Hepatocyte (in vitro differentiated cells): ENCODE data around the gene SLC2A13. TPM values are rescaled to one million over a fixed set of nuclear protein-coding genes. Genes with fewer than 3 reads are reported as not detected.
"Not testable (repeated sequence)": the region's sequence is repeated elsewhere in the genome, so short reads cannot be mapped to it uniquely, and the experiment has no call there.

Experiments used
- DNase-seq: peaks from one replicate; pipeline ENCODE4 v3.0.0-alpha.2; 2016; ENCODE audit warnings: low spot score
- H2AFZ ChIP-seq: fragments of 200-600 bp; sonication (generic); 2 replicates; pipeline ENCODE4 v1.6.0; 2016; ENCODE audit warnings: antibody characterized with exemption, mild to moderate bottlenecking
- H3K27ac ChIP-seq: fragments of 200-600 bp; sonication (generic); 2 replicates; pipeline ENCODE4 v1.5.1; 2016; ENCODE audit warnings: mild to moderate bottlenecking
- H3K27me3 ChIP-seq: fragments of 200-600 bp; sonication (generic); 2 replicates; pipeline ENCODE4 v1.6.1; 2016
- H3K36me3 ChIP-seq: fragments of 200-600 bp; sonication (generic); replicated peaks from 2 replicates; pipeline ENCODE4 v1.5.1; 2016; ENCODE audit warnings: low read depth; ENCODE audit not compliant: insufficient read depth
- H3K4me1 ChIP-seq: fragments of 200-600 bp; sonication (generic); 2 replicates; pipeline ENCODE4 v1.5.1; 2016; ENCODE audit warnings: mild to moderate bottlenecking, moderate library complexity; ENCODE audit not compliant: insufficient read depth
- H3K4me2 ChIP-seq: fragments of 200-600 bp; sonication (generic); 2 replicates; pipeline ENCODE4 v1.6.0; 2016
- H3K4me3 ChIP-seq: fragments of 200-600 bp; sonication (generic); 2 replicates; pipeline ENCODE4 v1.5.1; 2016; ENCODE audit warnings: mild to moderate bottlenecking
- H3K79me2 ChIP-seq: fragments of 200-600 bp; sonication (generic); 2 replicates; pipeline ENCODE4 v1.6.0; 2017; ENCODE audit warnings: mild to moderate bottlenecking
- H3K9me2 ChIP-seq: fragments of 200-600 bp; sonication (generic); replicated peaks from 2 replicates; pipeline ENCODE4 v1.6.0; 2017; ENCODE audit warnings: mild to moderate bottlenecking; ENCODE audit not compliant: insufficient read depth
- H3K9me3 ChIP-seq: fragments of 200-600 bp; sonication (generic); 2 replicates; pipeline ENCODE4 v1.5.1; 2016; ENCODE audit warnings: low read depth, mild to moderate bottlenecking
- H4K20me1 ChIP-seq: fragments of 200-600 bp; sonication (generic); 2 replicates; pipeline ENCODE4 v1.6.0; 2016; ENCODE audit warnings: mild to moderate bottlenecking; ENCODE audit not compliant: insufficient read depth, poor library complexity, severe bottlenecking
- EZH2 ChIP-seq: fragments of 200-600 bp; sonication (generic); IDR thresholded peaks from 2 replicates; pipeline ENCODE4 v1.6.1; 2016; ENCODE audit warnings: antibody characterized with exemption, mild to moderate bottlenecking, borderline replicate concordance
- EZH2phosphoT487 ChIP-seq: fragments of 200-600 bp; sonication (generic); IDR thresholded peaks from one replicate; pipeline ENCODE4 v1.6.1; 2018; ENCODE audit warnings: antibody characterized with exemption, mild to moderate bottlenecking, low read depth, moderate library complexity; ENCODE audit not compliant: unreplicated experiment, severe bottlenecking
- WGBS: methylation state at CpG from one replicate; pipeline ENCODE4 v1.1.6; 2016; ENCODE audit warnings: low lambda C conversion rate; ENCODE audit errors: missing lambda C conversion rate; 5-methylcytosine and 5-hydroxymethylcytosine counted together
- polyA plus RNA-seq: library from polyadenylated mRNA; unstranded; fragments of >200 nt; fragmentation: Nextera tagmentation; extraction: Ambion mirVana; gene quantifications from 2 replicates; pipeline ENCODE4 v1.2.1, GENCODE V29; 2016
- total RNA-seq: library from RNA; depleted of rRNA; stranded (reverse); fragments of >200 nt; gene quantifications from 2 replicates; pipeline ENCODE4 v1.2.3, GENCODE V29; 2014
- TF ChIP-seq, protein P1 (sequence below): fragments of 200-600 bp; sonication (generic); IDR thresholded peaks from 2 replicates; pipeline ENCODE4 v1.5.1; 2016; ENCODE audit warnings: antibody characterized with exemption, mild to moderate bottlenecking; ENCODE audit not compliant: poor library complexity

Gene SLC2A13
- total and polyA plus RNA-seq, 2 experiments from 2014 or later: 12.1 to 21.1 TPM

DNA sequence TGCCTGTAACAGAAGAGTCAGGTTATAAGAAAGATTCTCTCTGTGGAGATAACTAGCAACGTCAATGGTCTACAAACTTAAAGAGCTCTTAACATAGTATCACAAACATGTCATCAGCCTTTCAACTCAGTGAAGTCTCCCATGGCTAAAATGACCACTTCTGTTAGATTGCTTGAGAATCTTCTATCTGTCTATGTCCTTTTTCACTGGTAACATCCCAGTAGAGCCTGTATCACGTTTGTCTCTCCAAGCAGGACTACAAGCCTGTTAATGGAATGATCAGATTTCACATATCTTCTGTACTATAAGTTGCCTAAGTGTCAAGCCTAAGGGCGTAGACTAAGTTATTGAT, 50.7 kb downstream of the SLC2A13 start:
- H2AFZ ChIP-seq: no peak overlapping the region
- peaks cover 5% of the 10 kb centered on the region for H3K4me1 ChIP-seq
- no peaks in the 10 kb centered on the region for H3K36me3 ChIP-seq
- DNase-seq: no peak
- H3K27ac ChIP-seq: peak overlapping the region; percentile 42
- H3K9me3 ChIP-seq: no peaks in the 10 kb centered on the region
- peak overlapping the region; percentile 48 for H3K4me2 ChIP-seq
- H3K4me3 ChIP-seq: no peak overlapping the region
- TF ChIP-seq EZH2phosphoT487 (no peak), EZH2 (no peak)
- TF ChIP-seq, protein P1, sequence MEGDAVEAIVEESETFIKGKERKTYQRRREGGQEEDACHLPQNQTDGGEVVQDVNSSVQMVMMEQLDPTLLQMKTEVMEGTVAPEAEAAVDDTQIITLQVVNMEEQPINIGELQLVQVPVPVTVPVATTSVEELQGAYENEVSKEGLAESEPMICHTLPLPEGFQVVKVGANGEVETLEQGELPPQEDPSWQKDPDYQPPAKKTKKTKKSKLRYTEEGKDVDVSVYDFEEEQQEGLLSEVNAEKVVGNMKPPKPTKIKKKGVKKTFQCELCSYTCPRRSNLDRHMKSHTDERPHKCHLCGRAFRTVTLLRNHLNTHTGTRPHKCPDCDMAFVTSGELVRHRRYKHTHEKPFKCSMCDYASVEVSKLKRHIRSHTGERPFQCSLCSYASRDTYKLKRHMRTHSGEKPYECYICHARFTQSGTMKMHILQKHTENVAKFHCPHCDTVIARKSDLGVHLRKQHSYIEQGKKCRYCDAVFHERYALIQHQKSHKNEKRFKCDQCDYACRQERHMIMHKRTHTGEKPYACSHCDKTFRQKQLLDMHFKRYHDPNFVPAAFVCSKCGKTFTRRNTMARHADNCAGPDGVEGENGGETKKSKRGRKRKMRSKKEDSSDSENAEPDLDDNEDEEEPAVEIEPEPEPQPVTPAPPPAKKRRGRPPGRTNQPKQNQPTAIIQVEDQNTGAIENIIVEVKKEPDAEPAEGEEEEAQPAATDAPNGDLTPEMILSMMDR: no peak
- peaks cover 12% of the 10 kb centered on the region for H3K79me2 ChIP-seq
- no peaks in the 10 kb centered on the region for H4K20me1 ChIP-seq
- 55% methylated on average over 3 of the region's 3 CpGs for WGBS
- no peaks in the 10 kb centered on the region for H3K27me3 ChIP-seq
- no peaks in the 10 kb centered on the region for H3K9me2 ChIP-seq

- no peak overlapping the region for H3K4me3 ChIP-seq
- no peaks in the 10 kb centered on the region for H3K27me3 ChIP-seq
- TF ChIP-seq, protein P1: no peak
- no peak for TF ChIP-seq EZH2phosphoT487
- TF ChIP-seq EZH2: no peak
- peak; percentile 31 for DNase-seq
- H3K27ac ChIP-seq: peak overlapping the region; percentile 42
- H3K36me3 ChIP-seq: no peaks in the 10 kb centered on the region
- peaks cover 12% of the 10 kb centered on the region for H3K79me2 ChIP-seq
- H4K20me1 ChIP-seq: no peaks in the 10 kb centered on the region
- peaks cover 5% of the 10 kb centered on the region for H3K4me1 ChIP-seq
- 56% methylated on average over 6 of the region's 6 CpGs for WGBS
- no peaks in the 10 kb centered on the region for H3K9me3 ChIP-seq
- H2AFZ ChIP-seq: no peak overlapping the region
- H3K9me2 ChIP-seq: no peaks in the 10 kb centered on the region
- H3K4me2 ChIP-seq: peak overlapping the region; percentile 48
These were observed 51.2 kb downstream of the SLC2A13 start for GRCh38 chr12:40054555-40055227.

DNA sequence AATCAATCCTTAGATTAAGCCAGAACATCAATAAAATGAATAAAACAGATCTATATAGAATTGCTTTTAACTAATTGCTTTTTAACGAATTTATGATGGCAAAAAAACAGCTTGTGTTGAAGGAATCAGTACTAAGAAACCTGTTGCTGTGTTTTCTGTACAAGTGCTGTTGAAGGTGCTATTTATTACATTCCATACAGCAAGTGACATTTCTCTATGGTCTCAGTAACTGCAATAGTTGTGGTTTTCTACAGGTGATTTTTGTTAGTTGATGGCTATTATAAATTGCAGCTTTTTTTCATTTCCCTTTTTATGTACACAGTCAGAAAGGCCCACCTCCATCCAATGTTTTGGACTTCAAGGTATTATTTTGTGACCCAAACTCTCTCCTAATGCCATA, 56.6 kb downstream of the SLC2A13 start:
- H3K9me2 ChIP-seq: no peaks in the 10 kb centered on the region
- H3K27me3 ChIP-seq: no peaks in the 10 kb centered on the region
- H3K4me2 ChIP-seq: no peak overlapping the region
- H3K4me1 ChIP-seq: peaks cover 3% of the 10 kb centered on the region
- TF ChIP-seq EZH2phosphoT487: no peak
- TF ChIP-seq, protein P1: no peak
- TF ChIP-seq EZH2: no peak
- DNase-seq: no peak
- no peaks in the 10 kb centered on the region for H3K79me2 ChIP-seq
- no peaks in the 10 kb centered on the region for H3K9me3 ChIP-seq
- no peaks in the 10 kb centered on the region for H3K36me3 ChIP-seq
- no peak overlapping the region for H2AFZ ChIP-seq
- H4K20me1 ChIP-seq: no peaks in the 10 kb centered on the region
- WGBS: 86% methylated on average over 1 of the region's 1 CpG
- no peak overlapping the region for H3K27ac ChIP-seq
- H3K4me3 ChIP-seq: no peak overlapping the region

DNA sequence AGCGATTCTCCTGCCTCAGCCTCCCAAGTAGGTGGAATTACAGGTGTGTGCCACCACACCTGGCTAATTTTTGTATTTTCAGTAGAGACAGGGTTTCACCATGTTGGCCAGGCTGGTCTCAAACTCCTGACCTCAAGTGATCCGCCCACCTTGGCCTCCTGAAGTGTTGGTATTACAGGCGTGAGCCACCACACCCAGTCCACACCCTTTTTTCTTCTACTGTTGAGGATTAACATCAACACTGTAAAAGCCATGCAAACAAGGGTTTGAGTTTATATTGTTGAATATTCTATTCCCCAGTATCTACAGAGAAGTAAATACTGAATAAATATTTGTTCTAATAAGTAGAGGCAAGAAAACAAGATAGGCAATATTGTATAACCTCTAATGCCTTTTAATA, 58.9 kb downstream of the SLC2A13 start:
- H3K79me2 ChIP-seq, H2AFZ ChIP-seq, H3K9me3 ChIP-seq, H3K4me3 ChIP-seq, H3K9me2 ChIP-seq, H3K27me3 ChIP-seq, H3K27ac ChIP-seq, H3K4me2 ChIP-seq, DNase-seq, H3K4me1 ChIP-seq, H3K36me3 ChIP-seq, H4K20me1 ChIP-seq: not testable (repeated sequence)
- 86% methylated on average over 3 of the region's 3 CpGs for whole genome bisulfite sequencing
